ENCODE data around the gene GLB1L. TPM values are rescaled to one million over a fixed set of nuclear protein-coding genes. Genes with fewer than 3 reads are reported as not detected.
"Not testable (repeated sequence)": the region's sequence is repeated elsewhere in the genome, so short reads cannot be mapped to it uniquely, and the experiment has no call there.

Gene GLB1L
- total RNA-seq, 6 experiments from 2014 or later: 2.1 to 4.2 (median 2.8) TPM

DNA sequence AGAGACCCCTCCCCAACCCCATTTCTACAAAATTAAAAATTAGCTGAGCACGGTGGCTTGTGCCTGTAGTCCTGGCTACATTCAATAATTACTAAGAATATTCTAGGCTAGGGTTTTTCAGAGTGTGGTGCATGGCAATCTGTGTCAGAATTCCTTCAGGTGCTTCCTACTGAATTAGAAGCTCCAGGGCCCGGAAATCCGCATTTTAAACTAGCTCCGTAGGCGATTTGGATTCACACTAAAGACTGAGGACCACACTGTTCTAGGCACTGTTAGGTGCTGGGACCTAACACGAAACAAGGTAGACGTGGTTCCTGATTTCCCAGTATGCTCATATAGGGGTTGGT is 39.3 kb downstream of the GLB1L start:
- peak overlapping the region; percentile 80 to 95 (median 93) for H3K27ac ChIP-seq
- peaks cover 0 to 24% (median 5%) of the 10 kb centered on the region in 4 donors for H3K36me3 ChIP-seq
- WGBS (ENCODE audit: insufficient coverage, low coverage, low lambda C conversion rate, missing lambda C conversion rate): 7% methylated on average over 6 of the region's 7 CpGs
- H3K27me3 ChIP-seq: no peaks in the 10 kb centered on the region
- H3K4me1 ChIP-seq: peaks cover 0 to 24% (median 8%) of the 10 kb centered on the region in 4 donors
- intact Hi-C loops (cut with DNase I): loop anchor here in 1 of 2 donors (5.0 kb wide), 1 partner anchor 34 kb away; the partner anchor contains the start of gene SLC23A3
- peak overlapping the region; percentile 60 to 84 (median 82) for H3K4me3 ChIP-seq
- TF ChIP-seq, protein P1, sequence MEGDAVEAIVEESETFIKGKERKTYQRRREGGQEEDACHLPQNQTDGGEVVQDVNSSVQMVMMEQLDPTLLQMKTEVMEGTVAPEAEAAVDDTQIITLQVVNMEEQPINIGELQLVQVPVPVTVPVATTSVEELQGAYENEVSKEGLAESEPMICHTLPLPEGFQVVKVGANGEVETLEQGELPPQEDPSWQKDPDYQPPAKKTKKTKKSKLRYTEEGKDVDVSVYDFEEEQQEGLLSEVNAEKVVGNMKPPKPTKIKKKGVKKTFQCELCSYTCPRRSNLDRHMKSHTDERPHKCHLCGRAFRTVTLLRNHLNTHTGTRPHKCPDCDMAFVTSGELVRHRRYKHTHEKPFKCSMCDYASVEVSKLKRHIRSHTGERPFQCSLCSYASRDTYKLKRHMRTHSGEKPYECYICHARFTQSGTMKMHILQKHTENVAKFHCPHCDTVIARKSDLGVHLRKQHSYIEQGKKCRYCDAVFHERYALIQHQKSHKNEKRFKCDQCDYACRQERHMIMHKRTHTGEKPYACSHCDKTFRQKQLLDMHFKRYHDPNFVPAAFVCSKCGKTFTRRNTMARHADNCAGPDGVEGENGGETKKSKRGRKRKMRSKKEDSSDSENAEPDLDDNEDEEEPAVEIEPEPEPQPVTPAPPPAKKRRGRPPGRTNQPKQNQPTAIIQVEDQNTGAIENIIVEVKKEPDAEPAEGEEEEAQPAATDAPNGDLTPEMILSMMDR (IDR thresholded peaks at IDR 0.05): no peak
- TF ChIP-seq POLR2A (IDR thresholded peaks at IDR 0.05): no peak
- no peaks in the 10 kb centered on the region for H3K9me3 ChIP-seq
- peak in 1 of 3 donors; percentile 43 for DNase-seq
- ATAC-seq: no peak

DNA sequence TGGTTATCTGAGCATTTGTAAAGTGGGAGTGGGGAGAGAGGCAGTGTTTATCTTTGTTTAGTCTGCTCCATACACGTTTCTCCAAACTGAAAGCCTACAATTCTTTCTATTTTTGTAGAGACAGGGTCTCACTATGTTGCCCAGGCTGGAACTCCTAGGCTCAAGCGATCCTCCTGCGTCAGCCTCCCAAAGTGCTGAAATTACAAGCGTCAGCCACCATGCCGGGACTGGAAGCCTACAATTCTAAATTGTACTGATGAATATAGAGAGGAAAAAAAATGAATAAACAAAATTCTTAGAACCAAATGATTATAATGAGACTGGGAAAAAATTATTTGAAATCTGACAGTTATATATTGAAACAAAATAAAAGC is 40.1 kb downstream of the GLB1L start:
- Histone ChIP-seq H3K27ac (no peak overlapping the region), H3K9me3 (no peaks in the 10 kb centered on the region), H3K4me1 (peaks cover 0 to 24% (median 8%) of the 10 kb centered on the region in 4 donors), H3K36me3 (peaks cover 0 to 16% (median 5%) of the 10 kb centered on the region in 4 donors), H3K4me3 (no peak overlapping the region), H3K27me3 (no peaks in the 10 kb centered on the region)
- 89% methylated on average over 5 of the region's 5 CpGs for WGBS (ENCODE audit: insufficient coverage, low coverage, low lambda C conversion rate, missing lambda C conversion rate)
- no peak for DNase-seq
- no peak for ATAC-seq
- intact Hi-C loops (cut with DNase I): loop anchor here in 1 of 2 donors (5.0 kb wide), 1 partner anchor 33 kb away; the partner anchor contains the start of gene SLC23A3
- TF ChIP-seq POLR2A (IDR thresholded peaks at IDR 0.05): no peak
- TF ChIP-seq, protein P1 (IDR thresholded peaks at IDR 0.05): no peak

DNA sequence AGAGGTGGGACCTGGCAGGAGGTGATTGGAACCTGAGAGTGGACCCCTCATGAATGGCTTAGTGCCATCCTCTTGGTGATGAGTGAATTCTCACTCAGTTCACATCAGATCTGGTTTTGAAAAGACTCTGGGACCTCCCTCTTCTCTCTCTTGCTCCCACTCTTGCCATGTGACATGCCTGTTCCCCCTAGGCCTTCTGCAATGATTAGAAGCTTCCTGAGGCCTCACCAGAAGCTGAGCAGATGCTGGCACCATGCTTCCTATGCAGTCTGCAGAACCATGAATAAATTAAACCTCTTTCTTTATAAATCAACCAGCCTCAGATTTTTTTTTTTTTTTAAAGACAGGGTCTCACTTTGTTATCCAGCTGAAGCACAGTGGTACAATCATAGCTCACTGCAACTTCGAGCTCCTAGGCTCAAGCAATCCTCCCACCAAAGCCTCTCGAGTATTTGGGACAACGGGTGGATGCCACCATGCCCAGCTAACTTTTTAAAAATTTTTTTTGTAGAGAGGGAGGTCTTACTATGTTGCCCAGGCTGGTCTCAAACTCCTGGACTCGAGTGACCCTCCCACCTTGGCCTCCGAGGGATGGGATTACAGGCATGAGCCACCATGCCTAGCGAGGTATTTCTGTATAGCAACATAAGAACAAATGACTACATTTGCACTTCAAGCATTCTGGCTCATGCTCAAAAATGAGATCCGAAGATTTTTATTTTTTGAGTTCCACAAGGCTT is 40.6 kb downstream of the GLB1L start:
- 93% methylated on average over 7 of the region's 7 CpGs for WGBS (ENCODE audit: insufficient coverage, low coverage, low lambda C conversion rate, missing lambda C conversion rate)
- intact Hi-C loops (cut with DNase I): loop anchor here in 1 of 2 donors (5.0 kb wide), 1 partner anchor 32 kb away; the partner anchor contains the start of gene SLC23A3
- peaks cover 0 to 24% (median 8%) of the 10 kb centered on the region in 4 donors for H3K4me1 ChIP-seq
- H3K4me3 ChIP-seq: no peak overlapping the region
- ATAC-seq (no peak), DNase-seq (peak in 1 of 3 donors; percentile 34)
- TF ChIP-seq POLR2A (IDR thresholded peaks at IDR 0.05): no peak
- TF ChIP-seq, protein P1 (IDR thresholded peaks at IDR 0.05): no peak
- H3K27ac ChIP-seq: no peak overlapping the region
- H3K27me3 ChIP-seq: no peaks in the 10 kb centered on the region
- peaks cover 0 to 10% (median 5%) of the 10 kb centered on the region in 4 donors for H3K36me3 ChIP-seq
- H3K9me3 ChIP-seq: no peaks in the 10 kb centered on the region

DNA sequence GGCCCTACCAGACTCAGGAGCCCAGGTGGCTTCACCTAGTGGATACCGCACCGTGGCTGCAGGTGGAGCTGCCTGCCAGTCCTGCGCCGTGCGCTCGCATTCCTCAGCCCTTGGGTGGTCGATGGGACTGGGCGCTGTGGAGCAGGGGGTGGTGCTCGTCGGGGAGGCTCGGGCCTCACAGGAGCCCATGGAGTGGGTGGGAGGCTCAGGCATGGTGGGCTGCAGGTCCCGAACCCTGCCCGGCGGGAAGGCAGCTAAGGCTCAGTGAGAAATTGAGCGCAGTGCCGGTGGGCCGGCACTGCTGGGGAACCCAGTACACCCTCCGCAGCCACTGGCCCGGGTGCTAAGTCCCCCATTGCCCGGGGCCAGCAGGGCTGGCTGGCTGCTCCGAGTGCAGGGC is 43.9 kb downstream of the GLB1L start:
- H3K4me3 ChIP-seq; H3K4me1 ChIP-seq; DNase-seq; H3K36me3 ChIP-seq; intact Hi-C loops (cut with DNase I); ATAC-seq; H3K27me3 ChIP-seq; H3K27ac ChIP-seq; H3K9me3 ChIP-seq: not testable (repeated sequence)
- 100% methylated on average over 1 of the region's 21 CpGs for WGBS (ENCODE audit: insufficient coverage, low coverage, low lambda C conversion rate, missing lambda C conversion rate)

DNA sequence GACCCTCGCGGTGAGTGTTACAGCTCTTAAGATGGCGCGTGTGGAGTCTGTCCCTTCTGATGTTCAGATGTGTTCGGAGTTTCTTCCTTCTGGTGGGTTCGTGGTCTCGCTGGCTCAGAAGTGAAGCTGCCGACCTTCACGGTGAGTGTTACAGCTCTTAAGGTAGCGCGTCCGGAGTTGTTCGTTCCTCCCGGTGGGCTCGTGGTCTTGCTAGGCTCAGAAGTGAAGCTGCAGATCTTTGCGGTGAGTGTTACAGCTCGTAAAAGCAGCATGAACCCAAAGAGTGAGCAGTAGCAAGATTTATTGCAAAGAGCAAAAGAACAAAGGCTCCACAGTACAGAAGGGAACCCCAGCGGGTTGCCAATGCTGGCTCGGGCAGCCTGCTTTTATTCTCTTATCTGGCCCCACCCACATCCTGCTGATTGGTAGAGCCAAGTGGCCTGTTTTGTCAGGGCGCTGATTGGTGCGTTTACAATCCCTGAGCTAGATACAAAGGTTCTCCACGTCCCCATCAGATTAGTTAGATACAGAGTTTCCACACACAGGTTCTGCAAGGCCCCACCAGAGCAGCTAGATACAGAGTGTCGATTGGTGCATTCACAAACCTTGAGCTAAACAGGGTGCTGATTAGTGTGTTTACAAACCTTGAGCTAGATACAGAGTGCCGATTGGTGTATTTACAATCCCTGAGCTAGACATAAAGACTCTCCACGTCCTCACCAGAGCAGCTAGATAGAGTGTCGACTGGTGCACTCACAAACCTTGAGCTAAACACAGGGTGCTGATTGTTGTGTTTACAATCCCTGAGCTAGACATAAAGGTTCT is 44.5 kb downstream of the GLB1L start:
- H3K9me3 ChIP-seq; intact Hi-C loops (cut with DNase I); H3K27me3 ChIP-seq; H3K27ac ChIP-seq; H3K36me3 ChIP-seq; DNase-seq; H3K4me3 ChIP-seq; H3K4me1 ChIP-seq; ATAC-seq: not testable (repeated sequence)
- WGBS (ENCODE audit: insufficient coverage, low coverage, low lambda C conversion rate, missing lambda C conversion rate): 59% methylated on average over 8 of the region's 26 CpGs

Measured in right lobe of liver (tissue), 6 donors.